CD8-positive, alpha-beta memory T cell (primary cell): Measurements from ENCODE around the gene OPRL1. TPM values are rescaled to one million over a fixed set of nuclear protein-coding genes. Genes with fewer than 3 reads are reported as not detected.

Source experiments
- CTCF ChIA-PET: fragments of 350-600 bp; sonication (Branson Sonifier 250); formaldehyde crosslinking; loops from one replicate; lab custom pipeline; 2021; ENCODE audit warnings: antibody characterized with exemption; lab: Charles Lee
- POLR2A ChIA-PET: fragments of 350-600 bp; sonication (Branson Sonifier 250); formaldehyde crosslinking; loops from one replicate; lab custom pipeline; 2021; ENCODE audit warnings: antibody characterized with exemption; lab: Charles Lee
- DNase-seq, 5 donors: peaks; one replicate each; pipeline versions ENCODE4 v3.0.0 to v3.0.0-alpha.2; 2020 to 2022; ENCODE audit warnings: mixed read lengths in 1 of 5
- H3K27ac ChIP-seq: one replicate; pipeline ENCODE4 v1.7.0; 2013; ENCODE audit warnings: low read depth, mild to moderate bottlenecking, low read length, moderate library complexity
- H3K27me3 ChIP-seq: 2 replicates; pipeline ENCODE4 v1.7.0; 2013; ENCODE audit warnings: low read length, mild to moderate bottlenecking; ENCODE audit not compliant: insufficient read depth, poor library complexity, severe bottlenecking
- H3K36me3 ChIP-seq: 2 replicates; pipeline ENCODE4 v1.7.0; 2013; ENCODE audit warnings: mild to moderate bottlenecking, low read length, moderate library complexity; ENCODE audit not compliant: insufficient read depth
- H3K4me1 ChIP-seq: 2 replicates; pipeline ENCODE4 v1.7.0; 2013; ENCODE audit warnings: mild to moderate bottlenecking, low read length, moderate library complexity; ENCODE audit not compliant: insufficient read depth
- H3K4me3 ChIP-seq: 2 replicates; pipeline ENCODE4 v1.7.0; 2013; ENCODE audit warnings: mild to moderate bottlenecking, low read length
- H3K9me3 ChIP-seq: 2 replicates; pipeline ENCODE4 v1.7.0; 2013; ENCODE audit warnings: mild to moderate bottlenecking, low read length
- H3K27ac Mint-ChIP-seq, 8 donors: one replicate each; pipeline ENCODE4 v1.8.0; 2020 to 2021; ENCODE audit warnings: mixed read lengths in 8 of 8, mild to moderate bottlenecking in 6 of 8, inconsistent platforms in 3 of 8, moderate library complexity in 3 of 8
- H3K27me3 Mint-ChIP-seq, 2 donors: one replicate each; pipeline ENCODE4 v1.8.0; 2020 to 2021; ENCODE audit warnings: mixed read lengths in 2 of 2, mild to moderate bottlenecking in 1 of 2, moderate library complexity in 1 of 2
- H3K36me3 Mint-ChIP-seq, 3 donors: one replicate each; pipeline ENCODE4 v1.8.0; 2020 to 2021; ENCODE audit warnings: mixed read lengths in 3 of 3, inconsistent platforms in 1 of 3, mild to moderate bottlenecking in 1 of 3
- H3K4me1 Mint-ChIP-seq, 3 donors: one replicate each; pipeline ENCODE4 v1.8.0; 2020 to 2021; ENCODE audit warnings: mixed read lengths in 3 of 3, inconsistent platforms in 1 of 3, mild to moderate bottlenecking in 1 of 3
- H3K4me3 Mint-ChIP-seq, 7 donors: one replicate each; pipeline ENCODE4 v1.8.0; 2020 to 2021; ENCODE audit warnings: mixed read lengths in 7 of 7, mild to moderate bottlenecking in 6 of 7, moderate library complexity in 4 of 7, inconsistent platforms in 2 of 7
- H3K9me3 Mint-ChIP-seq, 5 donors: one replicate each; pipeline ENCODE4 v1.8.0; 2020 to 2022; ENCODE audit warnings: mixed read lengths in 5 of 5, mild to moderate bottlenecking in 3 of 5, moderate library complexity in 2 of 5, inconsistent platforms in 1 of 5
- polyA plus RNA-seq: library from polyadenylated mRNA; unstranded; fragments of 300-500 nt; fragmentation: Illumina TruSeq; gene quantifications from one replicate; pipeline ENCODE4 v1.2.3, GENCODE V29; 2021
- total RNA-seq, 2 experiments: library from RNA; stranded (reverse); gene quantifications; one replicate each; pipeline ENCODE4 v1.2.3, GENCODE V29; 2021

The OPRL1 gene
- total and polyA plus RNA-seq, 3 experiments from 2014 or later: 0.38 to 0.49 (median 0.44) TPM

DNA sequence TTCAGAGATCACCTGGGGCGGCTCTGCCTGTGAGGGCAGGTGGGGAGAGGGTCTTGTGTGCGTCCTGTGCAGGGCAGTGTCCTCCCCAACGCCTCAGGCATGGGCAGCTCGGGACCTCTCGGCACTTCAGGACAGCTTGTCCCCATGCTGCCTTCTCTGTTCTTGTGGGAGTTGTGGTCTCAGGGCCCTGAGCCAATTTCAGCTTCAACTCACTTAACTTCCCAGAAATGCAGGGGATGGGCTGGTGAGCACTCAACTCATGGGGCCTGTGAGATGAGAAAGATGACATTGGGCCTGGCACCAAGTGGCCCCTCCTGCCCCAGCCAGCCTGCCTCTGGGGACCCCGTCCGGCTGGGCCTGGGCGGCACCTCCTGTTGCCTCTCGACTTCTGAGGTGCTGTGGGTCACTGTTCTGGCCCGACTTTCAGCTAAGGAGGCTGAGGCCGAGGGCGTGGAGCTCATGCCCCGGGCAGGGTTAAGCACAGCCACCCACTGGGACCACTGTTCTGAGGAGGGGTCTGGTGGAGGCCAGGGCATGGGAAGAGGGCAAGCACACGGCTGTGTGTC is 7.3 kb upstream of the OPRL1 start:
- no peaks in the 10 kb centered on the region for H3K9me3 Mint-ChIP-seq
- Histone ChIP-seq H3K4me3 (no peak overlapping the region), H3K4me1 (peaks cover 24% of the 10 kb centered on the region), H3K27ac (no peak overlapping the region), H3K36me3 (peaks cover 7% of the 10 kb centered on the region), H3K9me3 (no peaks in the 10 kb centered on the region), H3K27me3 (no peaks in the 10 kb centered on the region)
- no peak overlapping the region for H3K4me3 Mint-ChIP-seq
- H3K36me3 Mint-ChIP-seq: peaks cover 0 to 35% (median 0%) of the 10 kb centered on the region in 3 donors
- peaks cover under 1 to 18% (median under 1%) of the 10 kb centered on the region in 3 donors for H3K4me1 Mint-ChIP-seq
- CTCF ChIA-PET: interaction anchor here (1.4 to 1.8 kb wide), 2 partner anchors 10 to 15 kb away, joined by 3 to 4 read pairs; no protein-coding TSS in a partner anchor
- DNase-seq: no peak
- POLR2A ChIA-PET: no interaction called here
- peak overlapping the region in 2 of 8 donors; percentile 60 to 74 for H3K27ac Mint-ChIP-seq
- no peaks in the 10 kb centered on the region for H3K27me3 Mint-ChIP-seq

DNA sequence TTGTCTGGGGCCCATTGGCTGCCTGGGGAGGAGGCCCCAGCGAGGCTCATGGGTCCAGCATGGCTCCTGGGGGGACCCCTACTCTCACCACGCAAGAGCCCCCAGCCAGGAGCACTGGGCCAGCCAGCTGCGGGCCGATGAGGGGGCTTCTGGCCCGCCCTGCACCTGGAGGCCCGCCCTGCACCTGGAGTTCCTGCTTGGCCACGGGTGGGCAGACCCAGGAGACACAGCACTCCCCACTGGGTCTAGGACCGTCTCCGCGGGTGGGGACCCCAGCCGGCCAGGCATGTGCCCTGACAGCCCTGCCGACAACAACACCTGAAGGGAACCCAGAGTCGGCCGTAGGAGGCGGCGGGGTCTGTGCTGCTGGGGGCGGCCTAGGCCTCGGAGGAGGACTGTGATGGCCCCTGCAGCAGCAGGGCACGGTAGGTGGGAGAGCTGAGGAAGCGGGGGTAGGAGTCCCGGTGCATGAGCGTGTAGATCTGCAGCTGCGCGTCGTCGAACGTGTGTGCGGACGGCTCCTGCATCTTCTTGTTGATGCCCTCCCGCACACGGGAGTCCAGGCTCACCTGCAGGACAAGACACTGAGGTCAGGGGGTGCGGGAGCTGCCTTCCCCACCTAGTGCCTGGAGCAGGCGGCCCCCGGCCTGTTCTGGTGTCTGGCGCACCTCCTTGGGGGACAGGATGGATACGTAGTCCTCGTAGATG is 6.3 kb upstream of the OPRL1 start:
- H3K9me3 ChIP-seq: no peaks in the 10 kb centered on the region
- Mint-ChIP-seq H3K4me1 (peaks cover 4 to 22% (median 5%) of the 10 kb centered on the region in 3 donors), H3K27ac (peak overlapping the region in 2 of 8 donors; percentile 54 to 60), H3K4me3 (no peak overlapping the region), H3K36me3 (peaks cover 0 to 37% (median 0%) of the 10 kb centered on the region in 3 donors), H3K9me3 (no peaks in the 10 kb centered on the region), H3K27me3 (no peaks in the 10 kb centered on the region)
- H3K27ac ChIP-seq: no peak overlapping the region
- DNase-seq: no peak
- peaks cover 30% of the 10 kb centered on the region for H3K4me1 ChIP-seq
- H3K36me3 ChIP-seq: peaks cover 7% of the 10 kb centered on the region
- POLR2A ChIA-PET: no interaction called here
- H3K4me3 ChIP-seq: no peak overlapping the region
- no peaks in the 10 kb centered on the region for H3K27me3 ChIP-seq
- CTCF ChIA-PET: interaction anchor here (0.9 kb wide), 1 partner anchor 34 kb away, joined by 3 read pairs; no protein-coding TSS in a partner anchor

DNA sequence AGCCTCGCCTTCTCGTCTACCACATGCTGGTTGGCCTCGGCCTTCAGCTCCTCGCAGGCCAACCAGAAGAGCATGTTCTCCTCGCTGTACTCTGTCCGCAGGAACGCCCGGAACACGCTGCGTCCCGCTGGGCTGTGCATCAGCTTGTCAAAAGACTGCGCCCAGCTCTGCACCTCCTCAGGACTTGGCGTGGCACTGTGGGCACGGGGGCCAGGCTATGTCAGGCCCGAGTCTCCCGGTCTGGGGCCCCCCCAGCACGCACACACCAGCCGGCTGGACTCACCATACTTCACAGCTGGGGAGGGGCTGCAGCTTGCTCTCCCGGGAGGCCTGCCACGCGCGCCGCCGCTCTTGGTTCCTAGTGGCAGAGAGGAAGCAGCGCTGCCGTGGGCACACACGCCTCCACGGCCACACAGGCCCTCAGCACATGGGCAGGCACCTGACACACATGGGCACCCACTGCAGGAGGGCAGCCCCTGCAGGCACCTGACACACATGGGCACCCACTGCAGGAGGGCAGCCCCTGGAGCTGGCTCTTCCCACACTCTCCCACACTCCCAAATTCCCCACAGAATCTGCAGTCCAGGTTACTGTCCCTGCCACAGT is 5.6 kb upstream of the OPRL1 start:
- Histone ChIP-seq H3K4me1 (peaks cover 29% of the 10 kb centered on the region), H3K9me3 (no peaks in the 10 kb centered on the region), H3K27me3 (no peaks in the 10 kb centered on the region), H3K4me3 (no peak overlapping the region), H3K36me3 (peaks cover 7% of the 10 kb centered on the region), H3K27ac (no peak overlapping the region)
- ChIA-PET POLR2A (no interaction called here), CTCF (interaction anchor here (0.9 kb wide), 1 partner anchor 35 kb away, joined by 3 read pairs; no protein-coding TSS in a partner anchor)
- no peak for DNase-seq
- Mint-ChIP-seq H3K4me1 (peaks cover 4 to 28% (median 5%) of the 10 kb centered on the region in 3 donors), H3K9me3 (no peaks in the 10 kb centered on the region), H3K36me3 (peaks cover 0 to 37% (median 0%) of the 10 kb centered on the region in 3 donors), H3K27me3 (no peaks in the 10 kb centered on the region), H3K4me3 (no peak overlapping the region), H3K27ac (peak overlapping the region in 1 of 8 donors; percentile 33)

DNA sequence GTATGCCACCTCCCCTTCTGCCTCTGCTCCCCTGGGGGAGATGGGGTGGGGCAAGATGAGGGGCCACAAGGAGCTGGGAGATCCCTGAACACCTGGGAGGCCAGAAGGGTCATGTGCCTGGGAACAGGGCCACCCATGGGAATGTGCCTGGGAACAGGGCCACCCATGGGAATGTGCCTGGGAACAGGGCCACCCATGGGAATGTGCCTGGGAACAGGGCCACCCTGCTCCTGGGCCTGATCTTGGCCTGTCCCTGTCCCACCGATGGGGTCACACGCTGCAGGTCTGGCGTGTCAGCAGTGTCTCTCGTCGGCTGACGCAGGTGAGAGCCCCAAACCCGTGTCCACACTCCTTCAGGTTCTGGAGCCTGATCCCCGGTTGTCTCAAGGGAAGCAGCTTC is 4.9 kb upstream of the OPRL1 start:
- ChIA-PET CTCF (no interaction called here), POLR2A (interaction anchor here (0.6 to 1.0 kb wide), 2 partner anchors 12 to 440 kb away, joined by 3 to 4 read pairs; partner anchors contain the start of gene TCEA2)
- no peaks in the 10 kb centered on the region for H3K27me3 Mint-ChIP-seq
- Histone ChIP-seq H3K27me3 (no peaks in the 10 kb centered on the region), H3K9me3 (no peaks in the 10 kb centered on the region), H3K27ac (no peak overlapping the region), H3K4me3 (no peak overlapping the region), H3K4me1 (peaks cover 22% of the 10 kb centered on the region), H3K36me3 (peaks cover 7% of the 10 kb centered on the region)
- no peak for DNase-seq
- H3K36me3 Mint-ChIP-seq: peaks cover 0 to 37% (median 0%) of the 10 kb centered on the region in 3 donors
- peak overlapping the region in 1 of 8 donors; percentile 69 for H3K27ac Mint-ChIP-seq
- H3K4me1 Mint-ChIP-seq: peaks cover 4 to 28% (median 5%) of the 10 kb centered on the region in 3 donors
- H3K4me3 Mint-ChIP-seq: no peak overlapping the region
- no peaks in the 10 kb centered on the region for H3K9me3 Mint-ChIP-seq

DNA sequence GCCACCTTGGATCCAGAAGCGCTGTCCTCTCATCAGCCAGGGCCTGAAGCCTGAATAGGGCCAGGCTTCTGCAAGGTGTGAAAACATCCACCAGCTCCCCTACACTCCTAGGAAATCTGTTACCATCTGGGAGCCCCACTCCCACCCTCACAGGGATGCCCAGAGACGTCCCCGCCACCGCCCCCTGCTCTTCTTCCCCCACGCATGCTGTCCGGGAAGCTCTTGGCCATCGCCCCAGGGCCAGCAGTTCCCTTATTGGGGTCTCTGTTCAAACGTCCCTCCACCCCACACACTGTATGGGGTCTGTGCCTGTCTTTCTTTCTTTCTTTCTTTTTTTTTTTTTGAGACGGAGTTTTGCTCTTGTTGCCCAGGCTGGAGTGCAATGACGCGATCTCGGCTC is 4.3 kb upstream of the OPRL1 start:
- CTCF ChIA-PET: interaction anchor here (1.7 kb wide), 1 partner anchor 15 kb away, joined by 5 read pairs; no protein-coding TSS in a partner anchor
- no peaks in the 10 kb centered on the region for H3K27me3 Mint-ChIP-seq
- Histone ChIP-seq H3K27me3 (no peaks in the 10 kb centered on the region), H3K27ac (no peak overlapping the region), H3K9me3 (no peaks in the 10 kb centered on the region), H3K4me3 (no peak overlapping the region), H3K4me1 (peaks cover 21% of the 10 kb centered on the region), H3K36me3 (peaks cover 7% of the 10 kb centered on the region)
- H3K9me3 Mint-ChIP-seq: no peaks in the 10 kb centered on the region
- peaks cover 5 to 34% (median 10%) of the 10 kb centered on the region in 3 donors for H3K4me1 Mint-ChIP-seq
- H3K27ac Mint-ChIP-seq: peak overlapping the region in 2 of 8 donors; percentile 29 to 80
- no peak for DNase-seq
- POLR2A ChIA-PET: interaction anchor here (1.0 kb wide), 1 partner anchor 13 kb away, joined by 4 read pairs; the partner anchor contains the start of gene TCEA2
- H3K36me3 Mint-ChIP-seq: peaks cover 0 to 37% (median 0%) of the 10 kb centered on the region in 3 donors
- no peak overlapping the region for H3K4me3 Mint-ChIP-seq

DNA sequence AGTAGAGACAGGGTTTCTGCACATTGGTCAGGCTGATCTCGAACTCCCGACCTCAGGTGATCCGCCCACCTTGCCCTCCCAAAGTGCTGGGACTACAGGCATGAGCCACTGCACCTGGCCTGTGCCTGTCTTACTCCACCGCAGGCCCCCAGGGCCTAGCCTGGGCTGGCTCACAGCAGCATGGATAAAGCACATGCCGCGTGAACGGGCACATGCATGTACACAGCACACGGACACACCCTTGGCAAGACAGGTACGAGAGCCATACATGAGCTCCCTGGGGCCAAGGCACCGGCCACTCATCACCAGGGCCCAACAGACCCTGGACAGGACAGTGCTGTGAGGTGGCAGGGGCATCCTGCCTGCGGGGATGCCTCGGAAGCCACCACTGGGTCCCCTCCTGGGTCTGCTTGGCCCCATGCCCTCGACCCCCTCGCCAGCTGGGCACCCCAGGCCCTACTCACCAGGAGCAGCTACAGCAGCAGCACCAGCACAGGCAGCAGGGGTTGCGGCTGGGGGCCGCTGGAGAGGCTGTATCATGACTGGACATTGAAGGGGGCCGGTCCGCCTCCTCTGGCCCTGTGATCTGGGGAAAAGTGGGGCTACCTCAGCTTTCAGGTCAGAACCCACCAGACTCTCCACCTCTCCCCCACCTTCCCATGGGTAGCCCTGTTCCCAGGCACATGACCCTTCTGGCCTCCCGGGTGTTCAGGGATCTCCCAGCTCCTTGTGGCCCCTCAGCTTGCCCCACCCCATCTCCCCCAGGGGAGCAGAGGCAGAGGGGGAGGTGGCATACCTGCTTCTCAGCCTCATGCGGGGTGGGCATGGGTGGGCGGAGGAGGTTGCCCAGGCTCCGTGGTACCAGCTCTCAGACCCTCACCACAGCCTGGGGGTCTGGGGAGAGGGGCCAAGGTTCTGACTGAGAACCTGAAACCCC is 3.6 kb upstream of the OPRL1 start:
- Mint-ChIP-seq H3K9me3 (no peaks in the 10 kb centered on the region), H3K36me3 (peaks cover 0 to 37% (median 0%) of the 10 kb centered on the region in 3 donors), H3K4me3 (peak overlapping the region in 3 of 7 donors; percentile 12 to 87 (median 15)), H3K27ac (peak overlapping the region in 2 of 8 donors; percentile 12 to 97), H3K27me3 (no peaks in the 10 kb centered on the region), H3K4me1 (peaks cover 5 to 40% (median 12%) of the 10 kb centered on the region in 3 donors)
- DNase-seq: no peak
- peaks cover 21% of the 10 kb centered on the region for H3K4me1 ChIP-seq
- H3K27me3 ChIP-seq: no peaks in the 10 kb centered on the region
- H3K9me3 ChIP-seq: no peaks in the 10 kb centered on the region
- CTCF ChIA-PET: interaction anchor here (1.0 to 2.5 kb wide), 4 partner anchors 16 to 38 kb away, joined by 3 to 9 read pairs (median 6); no protein-coding TSS in a partner anchor
- POLR2A ChIA-PET: no interaction called here
- peaks cover 7% of the 10 kb centered on the region for H3K36me3 ChIP-seq
- H3K4me3 ChIP-seq: peak overlapping the region; percentile 81
- peak overlapping the region; percentile 16 for H3K27ac ChIP-seq

DNA sequence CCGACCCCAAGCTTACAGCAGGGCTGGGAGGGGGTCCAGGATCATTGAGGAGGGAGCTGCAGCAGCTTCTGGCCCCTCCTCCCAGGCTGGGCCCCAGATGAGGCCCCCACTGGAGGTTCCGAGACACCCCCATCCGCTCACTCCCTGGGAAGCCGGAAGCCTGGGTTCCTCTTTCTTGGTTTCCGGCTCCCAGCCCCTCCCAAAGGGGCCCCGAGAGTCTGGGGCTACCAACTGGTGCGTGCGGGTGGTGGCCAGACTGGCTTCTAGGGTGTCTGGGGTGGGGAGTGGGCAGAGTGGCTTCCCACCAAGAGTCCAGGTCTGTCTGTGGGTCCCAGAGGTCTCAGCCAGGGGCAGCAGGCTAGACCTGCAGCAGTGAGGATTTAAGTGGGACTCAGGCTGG is 2.8 kb upstream of the OPRL1 start:
- Mint-ChIP-seq H3K27ac (peak overlapping the region in 7 of 8 donors; percentile 14 to 97 (median 88)), H3K4me3 (peak overlapping the region; percentile 83 to 93 (median 89)), H3K4me1 (peaks cover 10 to 47% (median 17%) of the 10 kb centered on the region in 3 donors), H3K9me3 (no peaks in the 10 kb centered on the region), H3K36me3 (peaks cover 0 to 35% (median 0%) of the 10 kb centered on the region in 3 donors), H3K27me3 (no peaks in the 10 kb centered on the region)
- ChIA-PET CTCF (interaction anchor here (1.0 to 2.5 kb wide), 5 partner anchors 8 to 39 kb away, joined by 3 to 9 read pairs (median 6); no protein-coding TSS in a partner anchor), POLR2A (no interaction called here)
- Histone ChIP-seq H3K9me3 (no peaks in the 10 kb centered on the region), H3K4me1 (peaks cover 24% of the 10 kb centered on the region), H3K27me3 (no peaks in the 10 kb centered on the region), H3K4me3 (peak overlapping the region; percentile 81), H3K36me3 (peaks cover 7% of the 10 kb centered on the region), H3K27ac (peak overlapping the region; percentile 16)
- DNase-seq: peak in 3 of 5 donors; percentile 23 to 44 (median 37)
